K562 (cell line): ENCODE measurements around the gene FCHO1. TPM values are rescaled to one million over a fixed set of nuclear protein-coding genes. Genes with fewer than 3 reads are reported as not detected.

Experiments
- ATAC-seq: fragments of 200-7000 bp; cut with Tn5 transposase; 3 replicates; pipeline ENCODE4 v1.9.1; 2020; ENCODE audit warnings: moderate library complexity
- BruUV-seq: library from RNA; stranded (reverse); fragments of 400-500 nt; replicated peaks from 2 replicates; lab custom pipeline; 2021; lab: Mats Ljungman, UMichigan
- CTCF ChIA-PET: fragments of 300-600 bp; formaldehyde crosslinking; extraction: SDS; loops from one replicate; lab custom pipeline; 2021; ENCODE audit warnings: low intra/inter-chr PET ratio; lab: Yijun Ruan, JAX
- POLR2A ChIA-PET: fragments of 300-600, 350-650 bp; sonication (Branson Sonifier 250); formaldehyde crosslinking; extraction: SDS; loops from one replicate; lab custom pipeline; 2021; ENCODE audit warnings: antibody characterized with exemption, inconsistent platforms; lab: Yijun Ruan, JAX
- DNase-seq, 4 experiments: peaks; one replicate each; pipeline versions ENCODE4 v3.0.0 to v3.0.0-alpha.2; 2011 to 2018; ENCODE audit warnings: low spot score in 3 of 4, mixed read lengths in 3 of 4; ENCODE audit errors: extremely low read depth in 1 of 4
- FAIRE-seq: peaks from 2 replicates; lab custom pipeline; 2011; peaks lifted over from hg19 to GRCh38; lab: Jason Lieb, UNC
- H2AFZ ChIP-seq: 2 replicates; pipeline ENCODE4 v1.6.0; 2011; ENCODE audit warnings: low read depth, low read length, control low read depth, inconsistent platforms
- H3K27ac ChIP-seq: fragments of 200-600 bp; 3 replicates; pipeline ENCODE4 v1.8.0; 2011; ENCODE audit warnings: low read depth, mild to moderate bottlenecking, control low read depth, inconsistent platforms, low read length, moderate library complexity, mixed read lengths; ENCODE audit errors: extremely low read depth
- H3K27me3 ChIP-seq, 2 experiments: fragments of 300-600 bp in 1 of 2; 2 replicates in 1 of 2; 3 replicates in 1 of 2; pipeline versions ENCODE4 v1.6.0 to v1.8.0; 2011; ENCODE audit warnings: inconsistent platforms in 2 of 2, low read length in 2 of 2, mild to moderate bottlenecking in 1 of 2, mixed read lengths in 1 of 2, moderate library complexity in 1 of 2; ENCODE audit not compliant: control insufficient read depth in 2 of 2, insufficient read depth in 2 of 2
- H3K36me3 ChIP-seq: fragments of 300-600 bp; 3 replicates; pipeline ENCODE4 v1.8.0; 2011; ENCODE audit warnings: mild to moderate bottlenecking, low read length, inconsistent platforms; ENCODE audit not compliant: control insufficient read depth, insufficient read depth
- H3K4me1 ChIP-seq, 2 experiments: fragments of 200-600 bp in 1 of 2; replicated peaks in 1 of 2; 2 replicates in 1 of 2; 3 replicates in 1 of 2; pipeline versions ENCODE4 v1.5.1 to v1.8.0; 2011; ENCODE audit warnings: inconsistent platforms in 2 of 2, low read length in 2 of 2, mild to moderate bottlenecking in 1 of 2, mixed read lengths in 1 of 2, moderate library complexity in 1 of 2; ENCODE audit not compliant: control insufficient read depth in 2 of 2, insufficient read depth in 2 of 2
- H3K4me2 ChIP-seq: 2 replicates; pipeline ENCODE4 v1.6.1; 2011; ENCODE audit warnings: low read length, control low read depth, inconsistent platforms, mixed read lengths; ENCODE audit not compliant: insufficient read depth
- H3K4me3 ChIP-seq: fragments of 200-600 bp; sonication (generic), shearing (Covaris generic); 2 replicates; pipeline ENCODE4 v1.5.1; 2016; ENCODE audit warnings: control low read depth, inconsistent platforms
- H3K79me2 ChIP-seq: fragments of 200-600 bp; 3 replicates; pipeline ENCODE4 v1.8.0; 2011; ENCODE audit warnings: low read length, inconsistent platforms; ENCODE audit not compliant: control insufficient read depth, insufficient read depth
- H3K9ac ChIP-seq, 2 experiments: 2 replicates each; pipeline versions ENCODE4 v1.6.0 to v1.6.1; 2011; ENCODE audit warnings: low read depth in 2 of 2, low read length in 2 of 2, control low read depth in 1 of 2, inconsistent platforms in 1 of 2, mild to moderate bottlenecking in 1 of 2, mixed read lengths in 1 of 2; ENCODE audit not compliant: insufficient read depth in 1 of 2
- H3K9me1 ChIP-seq: one replicate; pipeline ENCODE4 v1.6.0; 2011; ENCODE audit warnings: inconsistent platforms, mild to moderate bottlenecking, low read length, moderate library complexity; ENCODE audit not compliant: control insufficient read depth, insufficient read depth
- H3K9me3 ChIP-seq: replicated peaks from 2 replicates; pipeline ENCODE4 v1.5.1; 2011; ENCODE audit warnings: low read depth, low read length, inconsistent platforms; ENCODE audit not compliant: control insufficient read depth, insufficient read depth
- H4K20me1 ChIP-seq: replicated peaks from 2 replicates; pipeline ENCODE4 v1.6.1; 2011; ENCODE audit warnings: low read length, inconsistent platforms, mixed read lengths; ENCODE audit not compliant: control insufficient read depth, insufficient read depth
- FUS ChIP-seq: fragments of 200-400 bp; formaldehyde crosslinking; optimal IDR thresholded peaks from 2 replicates; pipeline ENCODE3; 2017; ENCODE audit warnings: low read depth, low read length
- HNRNPK ChIP-seq: fragments of 200-400 bp; formaldehyde crosslinking; IDR thresholded peaks from one replicate; pipeline ENCODE4 v1.6.1; 2018; ENCODE audit warnings: mild to moderate bottlenecking, low read depth, low read length; ENCODE audit not compliant: poor library complexity, severe bottlenecking
- MXD1 ChIP-seq: fragments of 250-450 bp; sonication (Bioruptor Pico); IDR thresholded peaks from 2 replicates; pipeline ENCODE4 v1.8.0; 2021; ENCODE audit warnings: borderline replicate concordance, mild to moderate bottlenecking, moderate library complexity; ENCODE audit not compliant: poor library complexity, severe bottlenecking
- MXI1 ChIP-seq: IDR thresholded peaks from 2 replicates; pipeline ENCODE4 v1.6.1; 2011; ENCODE audit warnings: low read depth, mild to moderate bottlenecking, improper control_type of control experiment, low read length
- NONO ChIP-seq, 2 experiments: fragments of 200-400 bp in 1 of 2; fragments of 450-650 bp in 1 of 2; formaldehyde crosslinking in 1 of 2; IDR thresholded peaks; 2 replicates each; pipeline ENCODE4 v1.6.1; 2017; ENCODE audit warnings: low read depth in 2 of 2, mild to moderate bottlenecking in 2 of 2, moderate library complexity in 2 of 2, low read length in 1 of 2
- NR3C1 ChIP-seq: sonication (generic); formaldehyde crosslinking; IDR thresholded peaks from 2 replicates; pipeline ENCODE4 v1.8.1; 2022; ENCODE audit warnings: missing genetic modification reagents
- RBFOX2 ChIP-seq: fragments of 200-400 bp; formaldehyde crosslinking; IDR thresholded peaks from 2 replicates; pipeline ENCODE4 v1.6.1; 2017; ENCODE audit warnings: low read depth, mild to moderate bottlenecking, low read length, moderate library complexity
- SMAD3 ChIP-seq: fragments of 450-650 bp; formaldehyde crosslinking; conservative IDR thresholded peaks from 2 replicates; pipeline ENCODE4 v1.4.0; 2020; ENCODE audit warnings: mild to moderate bottlenecking
- TEAD2 ChIP-seq: fragments of 450-650 bp; IDR thresholded peaks from 2 replicates; pipeline ENCODE4 v1.6.1; 2016; ENCODE audit warnings: missing genetic modification characterization, control low read depth, missing compliant biosample characterization
- TSHZ1 ChIP-seq: fragments of 250-450 bp; sonication (Bioruptor Pico); IDR thresholded peaks from 2 replicates; pipeline ENCODE4 v1.4.0; 2020; ENCODE audit warnings: mild to moderate bottlenecking, moderate library complexity
- VEZF1 ChIP-seq: fragments of 200-800 bp; sonication (Bioruptor generic); IDR thresholded peaks from 2 replicates; pipeline ENCODE4 v1.6.1; 2017; ENCODE audit warnings: missing genetic modification characterization, missing compliant biosample characterization
- ZBTB33 ChIP-seq: sonication (generic); formaldehyde crosslinking; IDR thresholded peaks from 2 replicates; pipeline ENCODE4 v1.8.1; 2023; ENCODE audit warnings: mild to moderate bottlenecking, missing genetic modification reagents
- ZNF197 ChIP-seq: fragments of 200-800 bp; sonication (Bioruptor generic); IDR thresholded peaks from 2 replicates; pipeline ENCODE4 v1.6.1; 2016; ENCODE audit warnings: low read depth, missing genetic modification characterization, missing compliant biosample characterization
- ZNF583 ChIP-seq: fragments of 250-450 bp; sonication (Bioruptor Pico); IDR thresholded peaks from 2 replicates; pipeline ENCODE4 v1.4.0; 2020
- WGBS: fragments of 100-300 bp; shearing (Covaris generic); methylation state at CpG from one replicate; pipeline ENCODE4 v1.1.6; 2016; ENCODE audit warnings: low coverage, mixed read lengths; ENCODE audit not compliant: insufficient coverage; ENCODE audit errors: missing lambda C conversion rate; 5-methylcytosine and 5-hydroxymethylcytosine counted together
- in situ Hi-C: fragments of 300-500 bp; cut with MboI; formaldehyde crosslinking; loops from 4 replicates; pipeline ENCODE4 v1.15.0; 2018; ENCODE audit warnings: inconsistent platforms, mixed read lengths
- intact Hi-C: fragments of 100-400 bp; cut with micrococcal nuclease; formaldehyde crosslinking; loops from 2 replicates; pipeline ENCODE4 v1.14.2; 2022
- polyA plus RNA-seq, 8 experiments: library from polyadenylated mRNA; depleted of rRNA in 4 of 8; stranded (reverse) in 5 of 8; unstranded in 3 of 8; fragments of >200 nt; fragmentation: Nextera tagmentation in 2 of 8; fragmentation: Illumina TruSeq in 1 of 8; extraction: Ambion mirVana in 2 of 8; extraction: Trizol in 1 of 8; gene quantifications; 2 replicates each; pipeline versions ENCODE4 v1.2.1 to v1.2.3, GENCODE V29; 2011 to 2014; ENCODE audit warnings: inconsistent platforms in 1 of 8, missing spikeins in 1 of 8
- total RNA-seq, 7 experiments: library from RNA; depleted of rRNA in 6 of 7; stranded (reverse); fragments of >200 nt in 6 of 7; fragmentation: Illumina TruSeq in 2 of 7; extraction: Trizol in 2 of 7; gene quantifications; 2 replicates each; pipeline versions ENCODE4 v1.2.1 to v1.2.3, GENCODE V29; 2011 to 2021; ENCODE audit warnings: low replicate concordance in 1 of 7

FCHO1 gene
- total and polyA plus RNA-seq, 9 of the 15 experiments (the other 6 are each of a cell fraction or from before 2014, with no cell fraction given) = 0.21 to 58.9 (median 18.3) TPM

- 0 out of 2 replicates have a peak, but pooled peaks cover 4% of the 10 kb centered on the region for H4K20me1 ChIP-seq
- in situ Hi-C loops = no loop called here
- ChIA-PET POLR2A (interaction anchor here (1.0 kb wide), 1 partner anchor 17 kb away, joined by 3 read pairs; no protein-coding TSS in a partner anchor), CTCF (no interaction called here)
- no peaks in the 10 kb centered on the region for H3K27me3 ChIP-seq
- intact Hi-C loops = no loop called here
- ATAC-seq (no peak), FAIRE-seq (no peak), DNase-seq (peak in 1 of 4 experiments; percentile 11)
- no peak overlapping the region for H3K4me2 ChIP-seq
- H3K4me1 ChIP-seq = peaks cover 5 to 15% of the 10 kb centered on the region in 2 experiments; a peak in 4 of 5 replicates
- no peak overlapping the region for H3K4me3 ChIP-seq
- peaks cover 80% of the 10 kb centered on the region for H3K36me3 ChIP-seq
- H3K9ac ChIP-seq = no peak overlapping the region; a peak in 1 of 4 replicates
- H2AFZ ChIP-seq = no peak overlapping the region
- WGBS = 94% methylated on average over 13 of the region's 22 CpGs
- H3K9me1 ChIP-seq = no peaks in the 10 kb centered on the region
- H3K27ac ChIP-seq = no peak overlapping the region
- no TSS peak for BruUV-seq
- peaks cover 12% of the 10 kb centered on the region for H3K79me2 ChIP-seq
- H3K9me3 ChIP-seq = no peaks in the 10 kb centered on the region
- TF ChIP-seq VEZF1 (CRISPR knock-in tag) (no peak), NR3C1 (CRISPR knock-in tag) (no peak), ZBTB33 (CRISPR knock-in tag) (0 out of 2 replicates have a peak, but pooled peaks have one; percentile 24), TEAD2 (tag) (no peak), ZNF197 (CRISPR knock-in tag) (no peak), SMAD3 (CRISPR knock-in tag) (no peak), ZNF583 (CRISPR knock-in tag) (no peak), MXD1 (CRISPR knock-in tag) (no peak), TSHZ1 (CRISPR knock-in tag) (no peak), MXI1 (no peak), HNRNPK (no peak), FUS (no peak), NONO (IDR thresholded peaks at IDR 0.05; ENCODE audit: low read depth in 2 of 2, low read length in 1 of 2) (no peak), RBFOX2 (peak; percentile 45)
Observed at GRCh38 chr19:17733127-17733526, 18.1 kb upstream of the FCHO1 start.
